GM13976 (cell line): ENCODE data around the gene TNFSF15.

Experiments used
- DNase-seq: peaks from one replicate; pipeline ENCODE4 v3.0.0; 2012; ENCODE audit warnings: low spot score
- CTCF ChIP-seq: IDR thresholded peaks from 2 replicates; pipeline ENCODE4 v1.5.1; 2012; ENCODE audit warnings: borderline replicate concordance, mild to moderate bottlenecking; ENCODE audit not compliant: insufficient read depth; ENCODE audit errors: extremely low read depth, missing control alignments, control extremely low read depth
- in situ Hi-C: fragments of 300-500 bp; cut with MboI; formaldehyde crosslinking; loops from one replicate; pipeline ENCODE4 v1.12.0; 2022; ENCODE audit warnings: low sequenced_read_pairs, mixed read lengths, inconsistent platforms; ENCODE audit not compliant: unreplicated experiment

TNFSF15 gene

GRCh38 chr9:114775981-114776380 is 29.9 kb downstream of the TNFSF15 start:
- in situ Hi-C loops = no loop called here
- no peak for TF ChIP-seq CTCF
- DNase-seq = no peak

GRCh38 chr9:114775121-114775520 is 30.7 kb downstream of the TNFSF15 start:
- TF ChIP-seq CTCF = no peak
- in situ Hi-C loops = no loop called here
- no peak for DNase-seq

- DNase-seq = no peak
- no peak for TF ChIP-seq CTCF
- in situ Hi-C loops = no loop called here
These were observed 31.3 kb downstream of the TNFSF15 start for GRCh38 chr9:114774524-114774923.

DNA sequence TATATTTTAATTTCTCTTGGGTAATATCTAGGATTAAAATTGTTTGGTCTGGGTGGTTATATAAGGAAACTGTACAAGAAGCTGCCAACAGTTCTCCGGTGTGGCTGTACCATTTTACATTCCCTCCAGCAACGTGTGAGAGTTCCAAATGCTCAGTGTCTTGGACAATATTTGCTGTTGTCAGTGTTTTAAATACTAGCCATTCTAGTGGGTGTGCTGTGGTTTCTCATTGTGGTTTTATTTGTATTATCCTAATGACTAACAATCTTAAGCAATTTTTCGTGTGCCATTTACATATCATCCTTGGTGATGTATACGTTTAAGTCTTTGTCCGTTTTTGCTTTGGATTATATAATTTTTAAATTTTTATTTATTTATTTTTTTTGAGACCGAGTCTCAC is 34.0 kb downstream of the TNFSF15 start:
- no peak for TF ChIP-seq CTCF

DNA sequence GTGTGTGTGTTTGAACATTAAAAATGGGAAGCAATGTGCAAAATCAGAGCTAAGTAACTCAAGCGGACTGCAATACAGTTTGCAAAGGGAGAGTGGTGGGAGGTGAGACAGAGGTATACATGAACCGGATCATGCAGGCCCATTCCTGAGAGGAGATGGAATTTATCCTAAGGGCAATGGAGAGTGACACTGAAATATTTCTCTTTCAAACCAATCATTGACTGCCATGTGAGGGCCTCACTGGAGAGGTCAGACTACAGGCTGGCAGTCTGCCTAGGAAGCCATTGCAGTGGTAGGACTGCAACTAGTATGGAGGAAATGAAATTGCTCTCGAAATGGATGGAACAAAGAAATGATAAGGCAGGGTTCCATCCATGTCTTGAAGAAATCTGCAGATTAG is 34.8 kb downstream of the TNFSF15 start:
- in situ Hi-C loops = no loop called here
- no peak for DNase-seq
- TF ChIP-seq CTCF = no peak

More for the DNA sequence above, 34.0 kb downstream of the TNFSF15 start:
- no peak for DNase-seq
- in situ Hi-C loops = no loop called here

DNA sequence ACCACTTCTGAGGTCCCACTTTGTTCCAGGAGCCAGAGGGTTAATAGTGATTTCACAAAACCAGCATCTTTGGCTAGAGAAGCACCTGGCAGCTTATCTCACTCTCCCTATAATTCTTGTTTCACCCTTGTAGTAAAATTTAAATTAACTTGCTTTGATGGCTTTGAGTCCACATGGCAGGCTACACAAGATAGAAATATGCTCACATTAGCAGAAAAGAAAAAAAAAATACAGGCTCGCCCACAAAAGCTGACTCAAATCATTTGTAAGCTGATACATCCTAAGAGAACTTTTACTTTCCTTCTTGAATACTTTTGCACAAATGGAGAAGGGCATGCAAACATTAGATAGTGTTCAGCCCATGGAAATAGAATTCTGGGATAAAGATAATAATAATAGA is 36.2 kb downstream of the TNFSF15 start:
- in situ Hi-C loops = no loop called here
- no peak for TF ChIP-seq CTCF
- no peak for DNase-seq

- no peak for TF ChIP-seq CTCF
- no peak for DNase-seq
- in situ Hi-C loops = no loop called here
These were observed 42.6 kb downstream of the TNFSF15 start for GRCh38 chr9:114763220-114763619.
